ENCODE measurements around the gene PAX3.

- no peak for TF ChIP-seq POLR2A (IDR thresholded peaks at IDR 0.05)
- TF ChIP-seq, protein P1, sequence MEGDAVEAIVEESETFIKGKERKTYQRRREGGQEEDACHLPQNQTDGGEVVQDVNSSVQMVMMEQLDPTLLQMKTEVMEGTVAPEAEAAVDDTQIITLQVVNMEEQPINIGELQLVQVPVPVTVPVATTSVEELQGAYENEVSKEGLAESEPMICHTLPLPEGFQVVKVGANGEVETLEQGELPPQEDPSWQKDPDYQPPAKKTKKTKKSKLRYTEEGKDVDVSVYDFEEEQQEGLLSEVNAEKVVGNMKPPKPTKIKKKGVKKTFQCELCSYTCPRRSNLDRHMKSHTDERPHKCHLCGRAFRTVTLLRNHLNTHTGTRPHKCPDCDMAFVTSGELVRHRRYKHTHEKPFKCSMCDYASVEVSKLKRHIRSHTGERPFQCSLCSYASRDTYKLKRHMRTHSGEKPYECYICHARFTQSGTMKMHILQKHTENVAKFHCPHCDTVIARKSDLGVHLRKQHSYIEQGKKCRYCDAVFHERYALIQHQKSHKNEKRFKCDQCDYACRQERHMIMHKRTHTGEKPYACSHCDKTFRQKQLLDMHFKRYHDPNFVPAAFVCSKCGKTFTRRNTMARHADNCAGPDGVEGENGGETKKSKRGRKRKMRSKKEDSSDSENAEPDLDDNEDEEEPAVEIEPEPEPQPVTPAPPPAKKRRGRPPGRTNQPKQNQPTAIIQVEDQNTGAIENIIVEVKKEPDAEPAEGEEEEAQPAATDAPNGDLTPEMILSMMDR (IDR thresholded peaks at IDR 0.05) = no peak
These were observed 2.5 kb downstream of the PAX3 start for GRCh38 chr2:222296311-222296741.

All from stomach (tissue), 4 donors.